GM12865 (cell line): Measurements from ENCODE around the gene NRIP2.
A peak's percentile ranks its signal among the peaks of the same experiment; 100 is the strongest.

ENCODE experiments used
- DNase-seq: peaks from one replicate; pipeline ENCODE4 v3.0.0; 2010; ENCODE audit warnings: low read depth
- H3K4me3 ChIP-seq: 2 replicates; pipeline ENCODE4 v1.5.1; 2011; ENCODE audit warnings: mild to moderate bottlenecking, low read depth, low read length, control low read depth
- TF ChIP-seq, protein P1 (sequence below): IDR thresholded peaks from 2 replicates; pipeline ENCODE4 v1.5.1; 2011; ENCODE audit warnings: low read length, control low read depth, low read depth, inconsistent platforms; ENCODE audit not compliant: insufficient read depth; ENCODE audit errors: missing control alignments

NRIP2 gene

DNA sequence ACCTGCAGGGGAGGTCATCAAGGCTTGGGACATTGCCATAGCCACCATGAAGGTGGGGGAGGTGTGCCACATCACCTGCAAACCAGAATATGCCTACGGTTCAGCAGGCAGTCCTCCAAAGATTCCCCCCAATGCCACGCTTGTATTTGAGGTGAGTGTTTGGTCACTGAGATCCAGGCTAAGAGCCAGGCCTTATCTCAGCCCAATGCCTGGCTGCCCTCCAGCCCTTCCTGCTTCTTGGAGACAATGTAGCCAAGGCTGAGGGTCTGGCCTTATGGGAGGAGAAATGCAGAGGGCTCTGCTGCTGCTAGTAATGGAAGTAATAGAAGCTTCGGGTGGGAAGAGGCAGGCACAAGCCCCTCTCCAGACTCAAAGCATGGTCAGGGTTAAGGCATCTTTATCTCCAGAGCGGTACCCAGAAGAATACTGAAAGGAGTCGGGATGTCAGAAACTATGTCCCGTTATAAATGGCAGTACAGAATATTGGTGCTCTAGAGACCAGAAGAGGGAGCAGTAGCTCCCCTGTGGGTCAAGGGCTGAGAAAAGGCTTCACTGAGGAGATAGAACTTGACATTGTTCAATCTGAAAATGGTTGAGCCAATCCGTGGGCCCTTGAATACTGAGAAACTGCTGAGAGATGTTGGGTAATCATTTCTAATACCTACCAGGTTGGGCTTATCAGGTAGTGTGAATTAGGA is 37.0 kb downstream of the NRIP2 start:
- TF ChIP-seq, protein P1, sequence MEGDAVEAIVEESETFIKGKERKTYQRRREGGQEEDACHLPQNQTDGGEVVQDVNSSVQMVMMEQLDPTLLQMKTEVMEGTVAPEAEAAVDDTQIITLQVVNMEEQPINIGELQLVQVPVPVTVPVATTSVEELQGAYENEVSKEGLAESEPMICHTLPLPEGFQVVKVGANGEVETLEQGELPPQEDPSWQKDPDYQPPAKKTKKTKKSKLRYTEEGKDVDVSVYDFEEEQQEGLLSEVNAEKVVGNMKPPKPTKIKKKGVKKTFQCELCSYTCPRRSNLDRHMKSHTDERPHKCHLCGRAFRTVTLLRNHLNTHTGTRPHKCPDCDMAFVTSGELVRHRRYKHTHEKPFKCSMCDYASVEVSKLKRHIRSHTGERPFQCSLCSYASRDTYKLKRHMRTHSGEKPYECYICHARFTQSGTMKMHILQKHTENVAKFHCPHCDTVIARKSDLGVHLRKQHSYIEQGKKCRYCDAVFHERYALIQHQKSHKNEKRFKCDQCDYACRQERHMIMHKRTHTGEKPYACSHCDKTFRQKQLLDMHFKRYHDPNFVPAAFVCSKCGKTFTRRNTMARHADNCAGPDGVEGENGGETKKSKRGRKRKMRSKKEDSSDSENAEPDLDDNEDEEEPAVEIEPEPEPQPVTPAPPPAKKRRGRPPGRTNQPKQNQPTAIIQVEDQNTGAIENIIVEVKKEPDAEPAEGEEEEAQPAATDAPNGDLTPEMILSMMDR, result no peak
- H3K4me3 ChIP-seq, result no peak overlapping the region
- no peak for DNase-seq

DNA sequence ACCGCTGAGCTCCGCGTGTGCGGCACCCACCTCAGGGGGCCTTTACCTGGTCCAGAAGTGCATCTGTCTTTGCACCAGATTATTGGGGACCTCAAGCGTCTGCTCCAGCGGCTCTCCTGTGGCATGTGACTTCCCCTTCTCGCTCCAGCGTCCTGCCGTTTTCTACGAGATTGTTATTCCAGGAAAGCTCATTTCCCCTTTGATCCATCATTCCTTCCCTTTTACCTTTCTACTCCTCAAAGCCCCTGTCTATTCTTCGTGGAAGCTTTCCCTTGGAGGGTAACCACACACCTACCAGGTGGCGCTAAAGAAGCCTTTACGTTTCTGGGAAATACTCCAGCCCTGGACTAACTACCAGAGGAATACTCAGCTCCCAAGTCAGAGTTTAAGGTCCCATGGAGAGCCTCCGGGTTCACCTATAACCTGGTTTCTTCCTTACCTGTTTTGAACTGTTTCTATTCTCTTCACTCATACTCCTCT is 38.6 kb downstream of the NRIP2 start:
- peak overlapping the region; percentile 89 for H3K4me3 ChIP-seq
- TF ChIP-seq, protein P1, result no peak
- DNase-seq, result no peak

DNA sequence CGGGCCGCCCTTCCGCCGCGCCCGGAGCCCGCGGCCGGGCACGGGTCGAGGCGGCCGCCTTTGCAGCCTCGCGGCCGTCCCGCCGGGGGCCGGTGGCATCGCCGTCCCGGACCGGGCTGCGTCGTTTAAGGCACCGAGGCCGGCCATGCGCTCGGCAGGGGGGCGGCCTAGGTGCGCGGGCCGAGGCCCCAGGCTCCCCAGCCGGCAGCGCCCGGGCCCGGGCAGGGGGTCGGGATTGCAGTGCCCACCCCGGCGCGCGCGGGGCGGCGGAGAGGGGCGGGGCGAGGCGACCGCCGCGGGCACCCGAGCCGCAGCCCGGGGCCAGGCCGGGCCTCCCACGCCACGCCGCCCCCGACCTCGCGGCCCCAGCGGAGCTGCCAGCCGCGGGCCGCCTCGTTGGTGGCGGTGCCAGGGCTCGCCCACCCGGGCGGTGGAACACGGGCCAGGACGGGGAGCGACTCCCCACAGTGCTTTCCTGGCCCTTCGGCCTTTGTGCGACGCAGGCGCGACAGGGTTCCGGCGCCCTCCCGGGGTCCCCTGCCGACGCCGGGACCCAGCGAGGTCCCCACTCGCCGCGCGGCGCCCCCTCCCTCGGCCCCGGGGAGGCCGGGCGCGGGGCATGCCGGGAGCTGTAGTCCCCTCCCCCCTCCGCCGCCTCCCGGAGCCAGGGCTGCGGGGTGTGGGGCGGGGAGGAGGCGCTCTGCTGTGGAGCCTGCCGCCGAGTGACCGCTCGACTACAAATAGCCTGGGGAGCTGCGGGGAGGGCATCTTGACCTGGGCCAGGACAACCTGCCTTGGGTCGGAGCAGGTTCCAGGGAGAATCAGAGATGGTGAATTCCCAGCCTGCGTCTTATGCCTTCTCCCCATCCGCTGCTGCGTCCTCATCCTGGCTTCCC is 39.3 kb downstream of the NRIP2 start:
- peak; percentile 79 for DNase-seq
- TF ChIP-seq, protein P1, result no peak

DNA sequence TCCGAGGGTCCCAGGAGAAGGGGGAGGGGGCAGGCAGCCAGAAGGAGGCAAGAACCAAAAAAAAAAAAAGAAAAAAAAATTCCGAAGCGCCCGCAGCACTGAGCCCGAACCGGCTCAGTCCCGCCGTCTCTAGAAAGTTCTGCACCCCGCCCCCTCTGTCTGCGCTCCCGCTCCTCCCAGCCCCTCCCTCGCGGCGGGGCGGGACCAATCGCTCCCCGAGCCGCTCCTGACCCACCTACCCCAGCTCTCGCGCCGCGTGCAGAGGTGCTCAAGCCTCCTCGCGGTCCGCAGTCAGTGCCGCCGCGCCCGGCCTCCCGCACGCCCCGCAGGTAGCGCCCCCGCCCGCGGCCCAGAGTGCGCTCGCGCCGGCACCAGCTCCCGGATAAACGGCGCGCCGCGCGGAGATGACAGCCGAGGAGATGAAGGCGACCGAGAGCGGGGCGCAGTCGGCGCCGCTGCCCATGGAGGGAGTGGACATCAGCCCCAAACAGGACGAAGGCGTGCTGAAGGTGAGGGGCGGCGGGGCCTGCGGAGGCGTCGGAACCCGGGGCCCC is 40.0 kb downstream of the NRIP2 start, which contains the start of gene FKBP4:
Gene FKBP4, plus strand, starts transcription at position 235 of the 554 bp plus-strand sequence. Its CDS starts 170 bp downstream, at position 405.
- TF ChIP-seq, protein P1, result no peak
- DNase-seq, result peak; percentile 91

More for the DNA sequence above, 39.3 kb downstream of the NRIP2 start:
- peak overlapping the region; percentile 89 for H3K4me3 ChIP-seq

DNA sequence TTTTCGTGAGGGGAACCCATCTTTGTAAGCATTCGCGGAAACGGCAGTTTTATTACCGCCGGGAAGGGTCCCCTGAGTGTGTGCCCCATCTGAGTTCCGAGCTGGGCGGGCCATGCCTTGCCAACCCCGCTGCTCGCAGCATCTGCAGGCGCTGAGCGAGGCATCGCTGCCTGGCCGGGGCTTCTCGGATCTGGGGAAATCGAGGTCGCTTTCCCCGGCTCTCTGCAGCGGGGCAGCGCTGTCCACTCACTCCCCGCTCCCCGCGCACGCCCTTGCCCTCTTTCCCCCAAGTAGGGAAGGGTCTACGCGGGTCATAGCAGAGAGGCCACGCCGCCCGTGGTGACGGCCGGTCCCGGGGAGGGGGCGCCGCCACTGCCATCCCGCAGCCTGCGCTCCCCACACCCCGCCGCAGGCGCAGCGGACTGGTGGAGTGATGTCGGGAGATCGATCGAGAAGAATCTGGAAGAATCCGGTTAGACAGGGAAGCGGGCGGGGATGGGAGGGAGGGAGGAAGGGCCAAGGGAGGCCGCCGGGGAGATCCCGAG is 40.6 kb downstream of the NRIP2 start:
- TF ChIP-seq, protein P1, result no peak
- peak; percentile 18 for DNase-seq
- peak overlapping the region; percentile 89 for H3K4me3 ChIP-seq

More for the DNA sequence above, 40.0 kb downstream of the NRIP2 start, which contains the start of gene FKBP4:
- H3K4me3 ChIP-seq, result peak within 1 kb of the TSS; percentile 89

DNA sequence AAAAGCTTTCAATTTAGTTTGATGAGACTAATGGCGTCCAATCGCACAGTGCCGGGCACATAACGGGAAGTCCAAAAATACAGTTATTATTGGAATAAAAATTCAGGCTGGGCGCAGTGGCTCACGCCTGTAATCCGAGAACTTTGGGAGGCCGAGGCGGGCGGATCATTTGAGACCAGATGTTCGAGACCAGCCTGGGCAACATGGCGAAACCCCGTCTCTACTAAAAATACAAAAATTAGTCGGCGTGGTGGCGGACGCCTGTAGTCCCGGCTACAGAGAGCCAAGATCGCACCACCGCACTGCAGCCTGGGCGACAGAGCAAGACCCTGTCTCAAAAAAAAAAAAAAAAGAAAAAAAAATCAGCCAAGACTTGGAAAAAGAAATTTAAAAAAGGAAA is 41.3 kb downstream of the NRIP2 start:
- H3K4me3 ChIP-seq, result no peak overlapping the region

More for the DNA sequence above, 41.3 kb downstream of the NRIP2 start:
- TF ChIP-seq, protein P1, result no peak
- DNase-seq, result no peak
